PFSK-1 (cell line): ENCODE data around the gene SAMD13.

Source experiments
- FOXP2 ChIP-seq: optimal IDR thresholded peaks from 2 replicates; pipeline ENCODE3; 2011; ENCODE audit warnings: borderline replicate concordance, control low read depth, inconsistent platforms; ENCODE audit not compliant: insufficient read depth; ENCODE audit errors: extremely low read length, extremely low read depth
- POLR2AphosphoS5 ChIP-seq: IDR thresholded peaks from 2 replicates; pipeline ENCODE4 v1.6.1; 2012; ENCODE audit warnings: low read depth, mild to moderate bottlenecking, control low read depth, low read length, moderate library complexity
- REST ChIP-seq, 2 experiments: IDR thresholded peaks; 2 replicates each; pipeline versions ENCODE4 v1.6.1 to v1.8.0; 2011 to 2012; ENCODE audit warnings: low read depth in 2 of 2, low read length in 2 of 2, control low read depth in 1 of 2, inconsistent platforms in 1 of 2, mild to moderate bottlenecking in 1 of 2, moderate library complexity in 1 of 2; ENCODE audit not compliant: insufficient read depth in 1 of 2
- SIN3A ChIP-seq: IDR thresholded peaks from 2 replicates; pipeline ENCODE4 v1.6.1; 2012; ENCODE audit warnings: mild to moderate bottlenecking, low read length, moderate library complexity, borderline replicate concordance; ENCODE audit not compliant: insufficient read depth
- TAF1 ChIP-seq: IDR thresholded peaks from 2 replicates; pipeline ENCODE4 v1.6.1; 2012; ENCODE audit warnings: low read length, control low read depth, borderline replicate concordance; ENCODE audit not compliant: insufficient read depth

Gene SAMD13

DNA sequence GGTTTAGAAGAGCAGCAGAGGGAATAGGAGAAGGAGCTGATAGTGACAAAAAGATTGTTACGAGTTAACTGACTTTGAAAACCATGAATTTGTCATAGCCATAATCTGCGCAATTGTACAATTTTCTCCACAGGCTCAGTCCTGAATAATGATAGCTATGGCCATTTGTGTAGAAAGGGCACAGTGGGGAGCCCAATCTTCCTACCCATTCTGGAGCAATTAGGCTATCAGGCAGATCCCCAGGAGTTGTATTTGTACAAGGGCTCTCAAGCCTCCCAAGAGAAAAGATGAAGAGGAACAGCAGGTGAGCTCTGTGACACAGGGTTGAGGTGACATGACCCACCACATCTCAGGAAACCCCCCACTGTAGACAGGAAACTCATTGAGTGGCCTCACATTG, 42.1 kb upstream of the SAMD13 start:
- TF ChIP-seq TAF1, result no peak
- no peak for TF ChIP-seq REST (IDR thresholded peaks at IDR 0.05; ENCODE audit: insufficient read depth in 1 of 2, low read depth in 2 of 2, low read length in 2 of 2)
- TF ChIP-seq POLR2AphosphoS5, result no peak
- no peak for TF ChIP-seq SIN3A
- no peak for TF ChIP-seq FOXP2

DNA sequence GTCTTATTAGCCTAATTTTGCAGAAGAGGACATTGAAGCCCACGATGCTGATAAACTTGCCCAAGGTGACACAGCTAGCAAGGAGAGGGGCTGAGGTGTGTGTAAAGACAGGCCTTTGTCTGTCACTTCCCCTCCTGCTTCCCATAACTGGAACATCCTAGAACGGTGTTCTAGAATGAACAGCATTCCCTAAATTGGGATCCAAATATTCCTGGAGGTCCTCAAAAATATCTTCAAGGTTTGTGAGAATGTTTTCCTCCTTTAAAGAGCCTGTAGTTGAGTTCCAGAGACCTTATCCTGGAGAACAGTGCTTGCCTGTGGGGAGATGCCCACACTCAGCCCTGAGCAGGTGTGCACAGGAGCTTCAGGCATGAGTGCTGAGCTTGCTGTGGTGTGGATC, 41.5 kb upstream of the SAMD13 start:
- no peak for TF ChIP-seq TAF1
- no peak for TF ChIP-seq FOXP2

DNA sequence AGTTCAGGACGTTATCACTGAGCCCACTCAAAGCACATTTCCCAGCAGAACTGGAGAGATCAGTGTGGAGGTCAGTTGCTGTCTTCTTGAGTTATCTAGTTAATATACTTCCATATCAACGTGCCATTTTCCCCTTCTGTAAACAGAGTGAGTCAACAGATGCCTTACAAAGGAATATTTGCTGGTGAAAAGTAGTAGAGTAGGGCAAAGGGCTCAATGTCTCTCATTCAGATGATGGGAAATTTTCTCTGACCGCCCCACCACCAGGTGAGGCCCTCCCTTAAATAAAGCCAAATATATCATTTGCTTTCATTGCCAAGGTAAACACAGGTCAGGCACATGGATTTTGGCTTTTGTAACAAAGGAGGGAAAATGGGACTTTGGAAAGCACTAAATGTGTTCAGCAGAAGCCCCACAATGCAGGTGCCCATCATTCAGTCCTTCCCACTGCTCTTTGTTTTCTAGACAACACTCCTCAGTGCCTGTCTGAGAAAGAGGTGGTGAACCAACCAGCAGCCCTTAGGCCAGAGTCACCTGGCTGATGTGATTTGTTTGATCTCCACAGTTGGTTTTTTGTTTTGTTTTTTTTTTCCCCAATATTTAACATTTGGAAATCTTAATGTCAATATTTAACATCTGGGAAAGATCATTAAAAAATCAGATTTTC, 40.5 kb upstream of the SAMD13 start:
- TF ChIP-seq REST (IDR thresholded peaks at IDR 0.05; ENCODE audit: insufficient read depth in 1 of 2, low read depth in 2 of 2, low read length in 2 of 2) (no peak), POLR2AphosphoS5 (no peak), SIN3A (no peak), FOXP2 (no peak), TAF1 (no peak)

- TF ChIP-seq REST (IDR thresholded peaks at IDR 0.05; ENCODE audit: insufficient read depth in 1 of 2, low read depth in 2 of 2, low read length in 2 of 2) (no peak), FOXP2 (no peak), POLR2AphosphoS5 (no peak), SIN3A (no peak), TAF1 (no peak)
Measured at GRCh38 chr1:84264961-84265360, 36.5 kb upstream of the SAMD13 start.

- TF ChIP-seq POLR2AphosphoS5 (no peak), SIN3A (no peak), REST (IDR thresholded peaks at IDR 0.05; ENCODE audit: insufficient read depth in 1 of 2, low read depth in 2 of 2, low read length in 2 of 2) (no peak), TAF1 (no peak), FOXP2 (no peak)
Measured at GRCh38 chr1:84265867-84266266, 35.6 kb upstream of the SAMD13 start.
